ENCODE results near the gene MROH9.
"Not testable (repeated sequence)": the region's sequence is repeated elsewhere in the genome, so short reads cannot be mapped to it uniquely, and the experiment has no call there.

Gene MROH9

GRCh38 chr1:170935231-170935630, at the start of gene MROH9:
Gene MROH9, plus strand, starts transcription at chr1:170935534. Its CDS starts 10,023 bp downstream, at chr1:170945557.
- no peak for DNase-seq

- DNase-seq: no peak
Observed at GRCh38 chr1:170885551-170885950, 49.8 kb upstream of the MROH9 start.

- no peak for DNase-seq
Observed at GRCh38 chr1:170886460-170886859, 48.9 kb upstream of the MROH9 start.

- DNase-seq: no peak
Observed at GRCh38 chr1:170887726-170888125, 47.6 kb upstream of the MROH9 start.

GRCh38 chr1:170891872-170892271, 43.5 kb upstream of the MROH9 start:
- DNase-seq: no peak

GRCh38 chr1:170893655-170894297, 41.6 kb upstream of the MROH9 start:
- DNase-seq: no peak

- DNase-seq: no peak
Observed at GRCh38 chr1:170903961-170904360, 31.4 kb upstream of the MROH9 start.

- DNase-seq: no peak
Observed at GRCh38 chr1:170908942-170909341, 26.4 kb upstream of the MROH9 start.

- no peak for DNase-seq
Observed at GRCh38 chr1:170910273-170910672, 25.1 kb upstream of the MROH9 start.

- DNase-seq: no peak
Observed at GRCh38 chr1:170917373-170917772, 18.0 kb upstream of the MROH9 start.

GRCh38 chr1:170924656-170925055, 10.7 kb upstream of the MROH9 start:
- not testable (repeated sequence) for DNase-seq

- DNase-seq: no peak
Observed at GRCh38 chr1:170927955-170928840, 7.1 kb upstream of the MROH9 start.

- DNase-seq: no peak
Observed at GRCh38 chr1:170929412-170929834, 5.9 kb upstream of the MROH9 start.

- no peak for DNase-seq
Observed at GRCh38 chr1:170929835-170930554, 5.3 kb upstream of the MROH9 start.

GRCh38 chr1:170931650-170932049, 3.7 kb upstream of the MROH9 start:
- DNase-seq: no peak

- DNase-seq: no peak
Observed at GRCh38 chr1:170932236-170932635, 3.1 kb upstream of the MROH9 start.

GRCh38 chr1:170938281-170938680, 2.9 kb downstream of the MROH9 start:
- DNase-seq: no peak

- DNase-seq: no peak
Observed at GRCh38 chr1:170939476-170939875, 4.1 kb downstream of the MROH9 start.

- not testable (repeated sequence) for DNase-seq
Observed at GRCh38 chr1:170951744-170952143, 16.4 kb downstream of the MROH9 start.

GRCh38 chr1:170959385-170959784, 24.1 kb downstream of the MROH9 start:
- DNase-seq: no peak

GRCh38 chr1:170964506-170964905, 29.2 kb downstream of the MROH9 start:
- no peak for DNase-seq

GRCh38 chr1:170967042-170967910, 31.9 kb downstream of the MROH9 start:
- DNase-seq: no peak

GRCh38 chr1:170970256-170970655, 34.9 kb downstream of the MROH9 start:
- DNase-seq: no peak
